ENCODE measurements around the gene CSF1.
A peak's percentile ranks its signal among the peaks of the same experiment; 100 is the strongest.

CSF1 gene

DNA sequence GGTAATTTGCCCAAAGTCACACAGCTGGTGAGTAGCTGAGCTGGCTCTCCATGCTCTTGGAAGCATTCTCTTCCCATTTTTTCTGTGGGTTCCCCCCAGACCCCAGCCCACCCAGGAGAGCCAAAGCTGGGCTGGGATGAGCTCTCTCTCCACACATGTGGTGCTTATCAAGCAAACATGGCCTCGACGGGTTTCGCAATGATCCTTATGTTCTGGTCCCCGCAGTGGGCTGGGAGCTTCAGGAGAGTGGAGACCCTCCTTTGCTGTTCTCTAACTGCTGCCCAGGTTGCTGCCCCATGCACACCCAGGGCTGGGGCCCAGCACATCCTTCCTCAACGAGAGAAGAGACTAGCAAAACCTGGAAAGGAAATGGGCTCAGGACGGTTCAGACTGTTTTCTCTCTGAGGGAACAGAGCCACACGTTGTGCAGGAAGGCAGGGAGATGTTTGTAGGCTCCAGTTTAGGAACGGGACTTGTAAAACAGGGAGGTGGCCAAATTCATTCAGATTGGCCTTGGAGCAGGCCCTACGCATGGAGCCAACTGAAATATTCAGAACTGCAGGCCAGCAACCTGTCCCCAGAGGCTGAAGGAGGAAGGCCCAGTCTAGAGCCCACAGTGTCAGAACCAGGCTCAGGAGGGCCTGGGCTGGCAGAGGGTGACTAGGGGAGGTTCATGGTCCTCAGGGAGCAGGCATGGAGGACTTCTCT is 27.2 kb upstream of the CSF1 start:
- no peak for DNase-seq

DNA sequence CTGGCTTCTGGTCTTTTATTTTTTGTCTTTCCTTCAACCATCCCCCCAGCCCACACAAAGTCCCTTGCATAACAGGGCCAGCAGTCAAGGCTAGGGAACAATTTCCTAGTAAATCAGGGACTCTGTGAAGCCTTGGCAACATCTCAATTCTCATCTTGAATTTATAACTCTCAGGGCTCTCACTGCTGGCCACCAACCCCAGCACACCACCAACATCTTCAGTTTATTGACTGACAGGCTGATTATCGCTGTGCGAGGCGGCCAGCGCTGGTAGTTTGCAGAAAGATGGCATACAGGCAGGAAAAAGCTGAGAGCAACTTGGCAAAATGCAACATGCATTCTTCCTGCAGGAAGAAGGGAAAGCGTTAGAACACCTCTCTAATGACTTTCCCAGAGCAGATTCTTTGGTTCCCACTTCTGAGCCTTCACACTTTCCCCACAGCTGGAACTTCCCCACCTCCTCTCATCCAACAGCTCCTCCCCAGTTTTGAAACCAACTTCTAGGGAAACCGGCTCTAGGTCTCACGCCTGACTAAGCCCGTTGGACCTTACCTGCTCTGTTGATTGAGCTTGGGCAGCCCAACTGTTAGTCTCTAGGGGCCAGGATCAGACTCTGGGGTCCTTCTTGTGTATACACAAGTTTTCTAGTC is 26.3 kb upstream of the CSF1 start:
- DNase-seq, result no peak

DNA sequence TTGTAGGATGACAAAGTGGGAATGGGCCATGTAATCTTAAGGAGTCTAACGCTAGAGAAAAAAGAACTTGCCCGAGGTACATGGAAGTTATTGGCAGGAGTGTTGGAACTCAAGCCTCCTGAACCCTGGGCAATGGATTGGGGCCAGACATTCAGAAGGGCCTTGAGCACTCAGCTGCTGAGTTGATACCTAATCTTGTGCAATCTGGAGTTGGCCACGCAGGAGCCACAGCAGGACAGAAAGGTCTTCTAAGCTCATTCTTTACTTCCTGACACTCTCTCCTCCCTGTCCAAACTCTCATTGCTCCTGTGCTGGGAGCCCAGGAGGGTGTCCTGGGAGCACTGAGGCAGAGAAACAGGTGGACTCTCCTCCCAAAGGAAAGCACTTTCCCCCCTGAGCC is 25.1 kb upstream of the CSF1 start:
- DNase-seq, result no peak

DNA sequence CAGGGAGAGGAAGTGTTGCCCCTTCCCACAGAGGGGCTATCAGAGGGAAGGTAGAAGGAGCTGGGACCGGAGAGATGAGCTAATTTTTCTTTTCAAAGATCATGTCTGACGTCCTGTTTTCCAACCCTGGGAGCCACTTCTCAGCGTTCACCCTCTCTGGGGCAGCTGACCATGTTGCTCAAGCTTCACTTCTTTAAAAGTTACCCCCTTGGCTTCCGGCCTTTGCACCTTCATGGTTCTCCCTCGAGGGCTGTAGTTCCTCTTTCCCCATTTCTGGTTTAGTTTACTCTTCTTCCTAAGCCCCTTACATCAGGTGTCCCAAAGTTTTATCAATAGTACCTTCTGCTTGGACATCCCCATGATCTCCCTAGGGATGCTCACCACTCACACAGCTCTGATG is 23.8 kb upstream of the CSF1 start:
- no peak for DNase-seq

DNA sequence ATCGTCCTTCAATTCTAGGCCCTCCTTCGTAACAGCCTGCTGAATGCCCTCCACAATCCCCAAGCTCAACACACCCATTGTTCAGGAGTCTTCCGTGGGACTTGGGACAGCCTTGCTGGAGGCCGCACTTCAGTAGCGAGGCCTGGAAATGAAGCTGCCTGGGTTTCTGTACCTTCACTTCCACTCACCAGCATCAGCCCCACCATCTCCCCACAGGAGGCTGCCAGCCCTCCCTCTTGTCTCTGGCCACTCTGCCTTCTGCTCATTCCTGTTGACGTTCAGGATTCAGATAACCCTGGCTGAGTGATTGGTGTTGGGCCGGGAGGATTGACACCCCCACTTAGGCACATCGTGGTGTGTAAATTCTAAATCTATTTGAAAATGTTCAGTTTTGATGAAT is 23.4 kb upstream of the CSF1 start:
- no peak for DNase-seq

DNA sequence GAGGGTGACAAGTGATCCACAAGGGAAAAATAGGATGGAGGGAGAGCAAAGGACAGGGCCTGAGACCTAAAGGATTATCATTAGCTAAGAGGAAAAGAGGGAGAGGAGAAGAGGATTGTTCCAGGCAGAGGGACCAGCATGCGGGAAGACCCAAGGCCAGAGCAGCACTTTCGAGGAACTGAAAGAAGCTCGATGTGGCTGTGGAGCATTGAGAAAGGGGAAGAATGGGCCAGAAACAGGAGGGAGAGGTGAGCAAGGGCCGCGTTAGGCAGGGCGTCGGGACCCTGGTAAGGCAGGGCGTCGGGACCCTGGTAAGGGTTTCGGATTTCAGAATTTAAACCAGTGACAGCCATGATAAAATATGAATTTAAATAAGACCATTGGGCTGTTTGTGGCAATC is 22.8 kb upstream of the CSF1 start:
- no peak for DNase-seq

DNA sequence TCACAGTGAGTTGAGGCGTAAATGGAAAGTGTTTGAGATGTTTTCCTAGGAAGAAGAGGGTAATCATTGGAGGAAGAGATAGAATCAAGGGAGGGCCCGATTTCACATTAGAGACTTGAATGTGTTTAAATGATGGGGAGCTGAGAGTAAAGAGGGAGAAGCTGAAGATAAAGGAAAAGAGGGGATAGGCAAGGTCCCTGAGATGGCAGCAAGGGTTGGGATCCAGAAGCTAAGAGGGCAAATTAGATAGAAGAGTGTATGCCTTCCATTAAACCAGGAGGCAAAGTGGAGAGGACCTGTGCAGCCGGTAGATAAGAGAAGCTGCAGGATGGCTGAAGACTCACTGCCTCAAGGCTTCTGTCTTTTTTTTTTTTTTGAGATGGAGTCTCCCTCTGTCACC is 21.6 kb upstream of the CSF1 start:
- DNase-seq, result no peak

DNA sequence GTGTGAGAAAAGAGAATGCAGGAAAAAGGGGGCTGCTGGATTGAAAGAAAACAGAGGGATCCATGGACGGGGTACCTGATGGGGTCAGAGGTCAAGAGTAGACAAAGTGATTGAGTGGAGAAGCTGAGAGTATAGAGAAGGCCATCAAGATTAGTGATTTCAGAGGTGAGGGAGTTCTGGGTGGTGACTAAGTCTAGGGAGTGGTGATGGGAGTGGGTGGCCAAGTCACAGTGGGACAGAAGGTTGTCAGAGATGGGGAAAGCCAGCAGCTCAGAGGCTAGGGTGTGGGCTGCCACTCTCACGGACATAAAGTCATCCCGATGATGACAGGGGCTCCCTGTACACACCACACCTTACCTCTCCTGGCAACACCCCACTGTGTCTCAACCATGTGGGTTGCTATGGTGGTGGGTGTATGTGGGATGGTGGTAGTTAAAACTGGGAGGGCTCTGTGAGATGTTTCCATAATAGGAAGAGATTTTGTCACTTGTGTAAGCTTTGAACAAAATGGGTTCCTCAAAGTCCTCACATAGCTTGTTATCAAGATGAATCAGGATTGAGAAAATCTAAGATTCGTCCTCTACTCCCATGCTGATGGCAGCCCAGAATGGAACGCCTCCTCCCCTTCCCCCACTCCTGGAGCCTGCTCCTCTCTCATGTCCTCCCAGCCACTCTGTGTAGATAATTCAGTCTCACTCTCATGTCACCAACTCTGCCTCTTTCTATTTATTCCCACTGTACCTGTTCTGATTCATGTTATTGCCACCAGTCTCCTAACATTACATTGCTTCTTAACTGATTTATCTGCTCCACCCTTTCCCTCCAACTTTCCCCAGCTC is 20.3 kb upstream of the CSF1 start:
- no peak for DNase-seq

DNA sequence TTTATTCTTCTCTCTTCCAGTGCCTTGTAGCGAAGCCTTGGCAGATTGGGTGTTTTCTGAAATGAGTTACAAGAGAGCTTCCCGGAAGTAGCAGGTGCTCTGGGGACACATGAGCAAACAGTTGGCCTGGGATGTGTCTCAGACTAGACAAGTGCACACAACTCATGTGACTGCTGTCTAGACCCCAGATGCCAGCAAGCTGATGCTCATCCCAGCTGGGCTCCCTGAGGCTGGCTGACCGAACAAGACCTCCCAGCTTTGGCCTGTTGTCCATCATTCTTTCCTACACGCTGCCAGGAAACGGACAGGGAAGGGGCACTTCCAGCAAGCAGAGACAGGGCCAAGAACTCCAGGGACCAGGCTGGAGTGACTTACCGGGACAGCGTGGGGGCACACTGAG is 18.7 kb upstream of the CSF1 start:
- peak; percentile 72 for DNase-seq

DNA sequence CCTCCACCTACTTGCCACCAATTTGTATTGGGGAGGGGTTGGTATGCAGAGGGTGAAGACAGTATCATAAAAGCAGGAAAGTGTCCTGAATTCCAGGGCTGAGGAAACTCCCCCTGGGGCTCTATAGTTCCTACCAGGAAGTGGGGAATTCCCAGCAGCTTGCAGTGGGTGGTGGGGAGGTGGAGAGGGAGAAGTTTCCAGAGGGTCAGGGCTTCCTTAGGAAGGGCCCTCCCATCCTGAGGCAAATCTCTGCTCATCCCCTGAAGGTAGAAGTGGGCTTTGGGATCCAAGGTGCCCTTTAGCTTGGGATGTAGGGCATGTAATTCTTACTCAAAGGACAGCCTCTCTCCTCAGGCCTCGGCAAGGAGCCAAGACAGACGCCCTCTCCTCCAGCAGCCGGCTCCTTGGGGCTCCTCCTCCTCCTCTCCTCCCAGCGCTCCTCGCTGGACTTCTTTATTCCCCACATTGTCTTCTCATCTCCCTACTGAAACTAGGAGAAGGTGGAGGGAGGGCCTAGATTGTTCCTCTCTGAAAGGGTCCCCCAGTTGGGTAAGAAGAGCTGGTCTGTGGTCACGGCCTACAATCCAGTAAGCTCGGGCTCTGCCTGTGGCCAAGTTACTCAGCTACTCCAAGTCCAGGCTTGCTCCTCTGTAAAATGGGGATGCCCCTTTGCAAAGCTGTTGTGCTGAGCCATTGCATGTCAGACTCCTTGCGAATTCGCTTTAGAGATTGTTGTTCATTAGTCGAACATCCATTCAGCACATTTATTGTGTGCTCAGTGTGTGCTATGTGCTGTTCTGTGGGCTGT is 17.9 kb upstream of the CSF1 start:
- no peak for DNase-seq

DNA sequence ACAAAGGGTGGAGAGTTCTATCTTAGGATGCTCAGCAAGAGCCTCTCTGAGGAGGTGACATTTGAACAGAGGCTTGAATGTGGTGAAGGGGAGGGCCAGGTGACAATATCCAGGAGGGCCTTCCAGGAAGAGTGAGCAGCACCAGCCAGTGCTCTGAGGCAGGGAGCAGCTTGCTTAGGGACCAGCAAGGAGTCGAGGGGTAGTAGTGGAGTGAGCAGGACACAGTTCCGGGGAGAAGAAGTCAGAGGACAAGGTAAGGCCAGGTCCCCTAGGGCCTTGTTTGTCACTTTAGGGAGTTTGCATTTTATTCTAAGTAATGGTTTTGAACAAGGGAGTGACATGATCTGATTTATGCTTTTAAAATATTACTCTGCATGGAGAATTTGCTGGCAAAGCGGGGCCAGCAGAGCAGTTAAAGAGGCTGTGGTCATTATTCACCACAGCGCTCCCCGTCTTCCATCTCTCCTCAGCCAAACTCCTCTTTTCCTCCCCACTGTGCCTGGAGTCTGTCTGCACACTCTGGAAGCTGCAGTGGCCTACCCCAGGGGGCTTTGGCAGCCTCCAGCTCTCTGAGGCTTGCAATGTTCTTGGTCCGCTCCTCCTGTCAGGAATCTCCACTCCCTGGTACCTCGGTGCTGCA is 17.0 kb upstream of the CSF1 start:
- no peak for DNase-seq

DNA sequence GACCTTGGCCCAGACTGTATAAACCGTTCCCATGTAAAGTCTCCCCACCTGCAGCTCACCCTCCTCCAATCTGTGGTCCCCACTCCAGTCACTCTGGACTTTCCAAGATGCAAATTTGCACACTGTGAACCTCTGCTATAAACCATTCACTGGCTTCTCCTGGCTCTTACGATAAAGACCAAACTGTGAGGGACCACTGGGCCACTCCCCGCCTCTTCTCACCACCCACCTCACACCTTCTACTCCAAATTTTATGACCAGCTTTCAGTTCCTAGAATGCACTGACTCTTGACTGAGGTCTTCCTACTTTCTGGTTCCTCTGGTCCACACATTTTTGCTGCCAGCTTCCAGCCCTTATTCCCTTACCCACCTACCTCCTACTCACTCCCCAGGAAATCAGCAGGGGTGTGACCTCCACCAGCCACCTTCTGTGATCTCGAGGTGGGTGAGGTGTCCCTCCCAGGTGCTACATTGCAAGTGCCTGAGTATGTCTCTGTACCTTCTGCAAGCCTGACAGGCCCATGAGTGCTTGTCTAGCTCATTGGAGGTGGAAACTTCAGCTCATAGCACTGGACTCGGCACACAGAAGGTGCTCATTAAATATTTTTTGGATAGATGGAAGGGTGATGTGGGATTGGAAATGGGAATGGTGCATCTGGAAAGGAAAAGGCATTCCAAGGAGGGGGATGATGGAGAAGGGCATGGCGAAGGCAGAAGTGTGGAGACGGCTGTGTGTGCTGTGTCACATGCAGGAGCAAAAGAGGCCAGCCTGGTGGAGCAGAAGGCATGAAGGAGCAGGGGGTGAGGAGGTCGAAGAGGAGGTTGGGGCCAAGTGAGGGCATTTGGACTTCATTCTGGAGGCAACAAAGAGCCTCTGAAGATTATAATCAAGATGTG is 15.6 kb upstream of the CSF1 start:
- no peak for DNase-seq

DNA sequence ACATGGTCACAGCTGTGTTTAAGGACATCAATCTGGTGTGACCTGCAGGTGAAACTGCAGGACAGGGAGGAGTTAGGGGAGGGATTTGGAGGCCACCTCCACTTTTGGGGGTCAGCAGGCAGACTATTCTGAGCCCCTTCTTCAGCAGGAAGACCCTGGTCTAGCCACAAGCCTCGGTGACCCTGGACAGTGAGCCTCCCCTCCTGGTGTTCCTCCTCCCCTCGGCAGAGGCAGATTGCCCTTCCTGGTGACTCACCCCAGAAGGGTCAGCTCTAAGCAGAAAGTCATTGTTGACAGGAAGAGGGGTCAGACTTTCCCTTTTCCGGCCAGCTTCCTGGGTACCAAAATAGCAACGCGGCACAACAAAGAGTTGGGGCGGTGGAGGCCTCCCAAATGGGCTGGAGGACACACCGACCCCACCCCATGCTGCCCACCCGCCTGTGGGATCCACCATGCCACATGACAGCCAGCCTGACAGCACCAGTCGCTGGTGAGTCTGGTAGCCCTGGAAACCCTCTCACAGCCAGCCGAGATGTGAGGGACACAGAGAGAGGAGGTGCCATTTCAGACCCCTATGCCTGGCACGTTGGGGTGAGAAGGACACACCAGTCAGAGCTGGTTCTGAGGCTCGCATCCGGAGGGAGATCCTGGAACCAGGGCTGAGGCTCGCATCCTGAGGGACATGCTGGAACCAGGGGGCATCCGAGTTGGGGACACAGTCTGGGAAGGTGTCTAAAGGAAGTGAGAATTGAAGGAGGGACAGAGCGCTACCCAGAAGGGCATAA is 14.7 kb upstream of the CSF1 start:
- DNase-seq, result no peak

DNA sequence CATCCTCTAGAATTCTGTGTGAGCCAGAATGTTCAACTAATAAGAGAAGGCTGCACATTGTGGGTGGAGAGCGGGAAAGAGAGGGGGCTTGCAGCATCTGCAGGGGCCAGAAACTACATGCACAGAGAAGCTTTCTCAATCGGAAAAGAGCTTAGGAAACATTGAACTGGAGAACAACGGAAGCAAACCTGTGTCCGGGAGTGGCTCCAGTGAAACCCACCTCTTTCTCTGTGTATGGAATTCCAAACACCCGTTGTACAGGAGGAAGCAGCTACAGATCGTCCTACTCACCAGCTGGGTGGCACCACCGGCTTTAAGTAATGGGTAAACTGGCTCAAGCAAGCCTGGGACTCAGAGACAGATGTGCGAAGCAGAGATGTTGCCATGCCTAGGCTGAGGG is 14.0 kb upstream of the CSF1 start:
- no peak for DNase-seq

DNA sequence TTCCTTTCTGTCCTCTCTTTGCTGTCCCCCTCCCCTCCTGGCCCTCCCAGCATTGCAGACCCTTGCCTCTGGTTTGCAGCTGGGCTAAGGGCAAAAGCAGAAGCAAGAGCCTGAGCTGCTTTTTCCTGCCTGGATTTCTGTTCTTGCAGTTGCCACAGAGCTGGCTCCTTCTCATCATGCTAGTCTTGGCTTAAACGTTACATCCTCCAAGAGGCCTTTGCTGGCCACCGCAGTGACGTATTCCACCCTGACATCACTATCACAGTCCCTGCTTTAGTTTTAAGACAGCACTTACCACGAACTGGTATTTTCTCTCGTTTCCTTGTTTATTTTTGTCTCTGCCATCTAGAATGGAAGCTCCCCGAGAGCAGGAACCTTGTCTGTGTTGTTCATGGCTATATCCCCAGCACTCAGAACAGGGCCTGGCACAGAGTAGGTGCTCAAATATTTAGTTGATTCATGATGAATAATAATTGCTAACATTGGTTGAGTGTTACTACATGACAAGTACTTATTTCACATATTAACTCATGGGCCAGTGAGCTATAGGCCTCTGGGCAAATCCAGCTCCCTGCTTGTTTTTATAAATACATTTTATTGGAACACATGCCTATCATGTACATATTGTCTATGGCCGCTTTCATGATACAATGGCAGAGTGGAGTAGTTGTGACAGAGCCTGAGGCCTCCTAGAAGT is 13.2 kb upstream of the CSF1 start:
- no peak for DNase-seq

DNA sequence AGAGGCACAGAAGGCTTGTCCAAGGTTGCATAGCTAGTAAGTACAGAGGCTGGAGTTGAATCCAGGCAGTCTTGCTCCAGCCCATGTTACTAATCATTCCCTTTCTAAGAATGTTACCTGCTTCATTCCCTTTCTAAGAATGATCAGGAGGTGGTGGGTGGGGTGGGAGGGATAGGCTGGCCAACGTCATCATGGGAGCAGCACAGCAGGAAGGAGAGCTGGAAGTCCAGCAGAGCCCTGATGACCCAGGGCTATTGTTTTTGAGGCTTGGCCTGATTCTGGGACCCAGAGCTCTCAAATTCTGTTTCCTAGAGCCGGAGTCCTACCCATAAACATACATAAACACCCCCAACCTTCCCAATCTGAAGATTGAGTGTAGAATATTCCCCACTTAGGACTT is 11.8 kb upstream of the CSF1 start:
- DNase-seq, result no peak

DNA sequence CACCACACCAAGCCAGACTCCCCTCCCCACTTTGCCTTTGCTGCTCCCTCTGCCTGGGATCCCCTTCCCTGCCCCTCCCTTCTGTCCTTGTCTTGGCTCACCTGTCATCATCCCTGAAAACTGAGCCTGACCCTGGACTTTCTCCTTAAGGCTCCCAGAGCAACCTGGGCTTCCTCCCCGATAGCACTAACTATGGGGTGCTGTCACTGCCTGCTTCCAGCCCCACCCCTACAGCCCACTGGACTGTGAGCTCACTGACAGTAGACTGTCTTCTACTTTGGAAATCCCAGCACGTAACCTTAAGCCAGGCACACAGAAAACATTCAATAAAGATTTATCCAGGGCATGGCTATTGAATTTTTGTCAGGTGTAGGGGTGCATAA is 9.5 kb upstream of the CSF1 start:
- DNase-seq, result no peak

DNA sequence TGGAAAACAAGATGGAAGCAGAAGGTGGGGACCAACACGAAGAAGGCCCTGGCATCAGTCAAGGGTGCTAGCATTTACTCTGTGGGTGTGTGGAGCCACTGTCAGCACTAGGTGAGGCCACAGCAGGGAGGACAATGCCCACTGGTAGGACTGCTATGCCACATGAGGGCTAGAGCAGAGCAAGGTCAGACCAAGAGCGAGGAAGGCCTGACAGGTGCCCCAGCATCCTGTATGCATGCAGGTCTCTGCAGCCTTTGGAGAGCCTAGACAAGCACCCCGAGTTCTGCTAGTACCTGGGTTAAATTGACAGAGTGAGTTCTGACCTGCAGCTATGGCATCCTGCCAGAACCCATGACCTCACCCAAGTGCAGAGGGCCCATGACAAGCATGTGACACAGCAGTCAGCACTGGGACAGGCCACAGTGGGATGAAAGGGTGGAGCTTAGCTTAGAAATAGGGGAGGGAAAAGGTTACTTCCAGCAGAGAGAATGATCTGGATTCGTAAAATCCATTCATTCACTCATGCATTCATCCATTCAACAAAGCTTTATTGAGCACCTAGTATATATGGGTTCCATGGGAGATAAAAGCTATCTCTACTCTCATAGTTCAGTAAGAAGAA is 9.0 kb upstream of the CSF1 start:
- DNase-seq, result no peak

DNA sequence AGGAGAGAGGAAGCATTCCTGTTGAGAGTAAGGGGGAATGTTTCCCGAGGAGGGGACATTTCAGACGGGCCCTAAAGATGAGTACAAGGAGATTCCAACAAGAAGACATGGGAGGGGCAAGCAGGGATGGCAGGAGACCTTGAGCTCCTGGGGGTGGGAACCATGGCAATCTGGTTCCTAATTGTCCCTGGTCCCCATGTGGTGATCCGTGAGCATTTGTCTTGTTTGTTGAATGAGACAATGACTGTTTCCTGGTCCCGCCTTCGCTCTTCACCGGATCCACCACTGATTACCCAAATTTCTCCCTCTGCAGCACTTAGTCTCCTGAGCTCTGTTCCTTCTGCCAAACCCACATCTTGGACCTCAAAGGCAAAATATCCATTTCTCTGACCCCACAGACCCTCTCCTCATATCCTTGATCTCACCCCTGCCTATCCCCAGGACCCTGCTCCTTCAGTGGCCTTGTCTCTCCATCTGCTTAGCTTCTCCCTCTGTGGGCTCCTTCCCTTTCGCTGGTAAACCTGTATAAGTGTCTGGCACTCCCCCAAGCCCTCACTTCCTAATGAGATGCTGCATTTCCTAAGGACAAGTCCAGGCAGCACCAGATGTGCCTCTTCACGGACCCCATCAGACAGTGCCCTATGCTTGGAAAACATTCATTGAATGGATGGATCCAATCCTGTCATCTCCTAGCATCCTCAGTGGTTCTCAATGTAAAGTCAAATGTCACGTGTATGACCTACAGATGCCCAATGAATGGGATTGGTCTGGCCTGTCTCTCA is 8.3 kb upstream of the CSF1 start:
- no peak for DNase-seq
